Measurements from ENCODE around the gene ZNF280B. TPM values are rescaled to one million over a fixed set of nuclear protein-coding genes. Genes with fewer than 3 reads are reported as not detected.
A peak's percentile ranks its signal among the peaks of the same experiment; 100 is the strongest.

ZNF280B gene
- total and polyA plus RNA-seq, 9 of the 15 experiments (the other 6 are each of a cell fraction or from before 2014, with no cell fraction given): 7.7 to 29.9 (median 20.0) TPM

DNA sequence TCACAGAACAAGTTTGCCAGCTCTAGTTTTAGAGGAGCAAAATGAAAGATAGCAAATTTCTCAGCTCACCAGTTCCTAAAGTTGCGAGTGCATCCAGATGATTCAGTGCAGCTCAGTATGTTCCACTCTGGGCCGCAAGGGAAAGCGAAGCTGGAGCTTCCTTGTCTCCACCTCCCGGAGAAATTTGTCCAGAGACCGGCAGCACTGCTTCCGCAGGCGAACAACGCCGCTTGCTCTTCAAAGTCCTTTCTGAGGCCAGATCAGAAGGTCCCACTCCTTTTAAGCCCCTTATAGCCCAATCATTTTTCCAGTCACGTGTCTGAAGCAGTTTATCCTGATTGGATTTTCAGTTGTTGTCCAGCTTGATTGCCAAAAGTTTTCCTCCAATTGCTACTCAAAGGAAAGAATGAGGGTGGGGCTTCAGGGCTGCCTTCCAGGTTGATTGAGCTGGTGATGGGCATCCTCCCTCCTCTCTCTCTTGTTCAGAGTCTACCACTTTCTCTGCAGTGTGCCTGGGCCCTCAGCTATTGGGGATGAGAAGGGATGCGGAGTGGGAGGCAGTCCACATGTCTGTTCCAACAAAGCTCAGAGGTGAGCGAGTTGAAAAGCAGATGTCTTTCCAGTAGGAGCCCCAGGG lies 11.6 kb upstream of the ZNF280B start, which contains the start of gene ZNF280A (continued):
- TF ChIP-seq, protein P1, sequence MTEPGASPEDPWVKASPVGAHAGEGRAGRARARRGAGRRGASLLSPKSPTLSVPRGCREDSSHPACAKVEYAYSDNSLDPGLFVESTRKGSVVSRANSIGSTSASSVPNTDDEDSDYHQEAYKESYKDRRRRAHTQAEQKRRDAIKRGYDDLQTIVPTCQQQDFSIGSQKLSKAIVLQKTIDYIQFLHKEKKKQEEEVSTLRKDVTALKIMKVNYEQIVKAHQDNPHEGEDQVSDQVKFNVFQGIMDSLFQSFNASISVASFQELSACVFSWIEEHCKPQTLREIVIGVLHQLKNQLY (CRISPR knock-in tag; conservative IDR thresholded peaks at IDR 0.05): peak in 1 of 2 experiments; percentile 90; a peak in 1 of 4 replicates
- TF ChIP-seq TFAP4 (CRISPR knock-in tag; IDR thresholded peaks at IDR 0.05; ENCODE audit: borderline replicate concordance) (peak; percentile 89), ATF3 (IDR thresholded peaks at IDR 0.05) (no peak), ATF3 (CRISPR knock-in tag; conservative IDR thresholded peaks at IDR 0.05) (peak; percentile 88), HMGXB4 (CRISPR knock-in tag; IDR thresholded peaks at IDR 0.05) (peak; percentile 95), PML (IDR thresholded peaks at IDR 0.05; ENCODE audit: low read length) (no peak), SP1 (CRISPR knock-in tag; IDR thresholded peaks at IDR 0.05) (peak; percentile 76), ELF1 (tag; IDR thresholded peaks at IDR 0.05) (no peak), CREB1 (IDR thresholded peaks at IDR 0.05) (no peak), CREB1 (CRISPR knock-in tag; IDR thresholded peaks at IDR 0.05) (peak; percentile 28; the same call in 1 of the 2 replicates), SIX5 (IDR thresholded peaks at IDR 0.05; ENCODE audit: borderline replicate concordance in 1 of 2, insufficient read depth in 1 of 2, low read depth in 1 of 2, low read length in 2 of 2) (no peak), RBM17 (IDR thresholded peaks at IDR 0.05; ENCODE audit: borderline replicate concordance, low read depth, low read length) (no peak), ZNF717 (CRISPR knock-in tag; IDR thresholded peaks at IDR 0.05) (no peak)
- TF ChIP-seq, protein P2, sequence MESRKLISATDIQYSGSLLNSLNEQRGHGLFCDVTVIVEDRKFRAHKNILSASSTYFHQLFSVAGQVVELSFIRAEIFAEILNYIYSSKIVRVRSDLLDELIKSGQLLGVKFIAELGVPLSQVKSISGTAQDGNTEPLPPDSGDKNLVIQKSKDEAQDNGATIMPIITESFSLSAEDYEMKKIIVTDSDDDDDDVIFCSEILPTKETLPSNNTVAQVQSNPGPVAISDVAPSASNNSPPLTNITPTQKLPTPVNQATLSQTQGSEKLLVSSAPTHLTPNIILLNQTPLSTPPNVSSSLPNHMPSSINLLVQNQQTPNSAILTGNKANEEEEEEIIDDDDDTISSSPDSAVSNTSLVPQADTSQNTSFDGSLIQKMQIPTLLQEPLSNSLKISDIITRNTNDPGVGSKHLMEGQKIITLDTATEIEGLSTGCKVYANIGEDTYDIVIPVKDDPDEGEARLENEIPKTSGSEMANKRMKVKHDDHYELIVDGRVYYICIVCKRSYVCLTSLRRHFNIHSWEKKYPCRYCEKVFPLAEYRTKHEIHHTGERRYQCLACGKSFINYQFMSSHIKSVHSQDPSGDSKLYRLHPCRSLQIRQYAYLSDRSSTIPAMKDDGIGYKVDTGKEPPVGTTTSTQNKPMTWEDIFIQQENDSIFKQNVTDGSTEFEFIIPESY (CRISPR knock-in tag; IDR thresholded peaks at IDR 0.05): peak; percentile 76; the same call in 1 of the 2 replicates
- TF ChIP-seq, protein P3, sequence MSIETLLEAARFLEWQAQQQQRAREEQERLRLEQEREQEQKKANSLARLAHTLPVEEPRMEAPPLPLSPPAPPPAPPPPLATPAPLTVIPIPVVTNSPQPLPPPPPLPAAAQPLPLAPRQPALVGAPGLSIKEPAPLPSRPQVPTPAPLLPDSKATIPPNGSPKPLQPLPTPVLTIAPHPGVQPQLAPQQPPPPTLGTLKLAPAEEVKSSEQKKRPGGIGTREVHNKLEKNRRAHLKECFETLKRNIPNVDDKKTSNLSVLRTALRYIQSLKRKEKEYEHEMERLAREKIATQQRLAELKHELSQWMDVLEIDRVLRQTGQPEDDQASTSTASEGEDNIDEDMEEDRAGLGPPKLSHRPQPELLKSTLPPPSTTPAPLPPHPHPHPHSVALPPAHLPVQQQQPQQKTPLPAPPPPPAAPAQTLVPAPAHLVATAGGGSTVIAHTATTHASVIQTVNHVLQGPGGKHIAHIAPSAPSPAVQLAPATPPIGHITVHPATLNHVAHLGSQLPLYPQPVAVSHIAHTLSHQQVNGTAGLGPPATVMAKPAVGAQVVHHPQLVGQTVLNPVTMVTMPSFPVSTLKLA (conservative IDR thresholded peaks at IDR 0.05): no peak
- TF ChIP-seq, protein P4, sequence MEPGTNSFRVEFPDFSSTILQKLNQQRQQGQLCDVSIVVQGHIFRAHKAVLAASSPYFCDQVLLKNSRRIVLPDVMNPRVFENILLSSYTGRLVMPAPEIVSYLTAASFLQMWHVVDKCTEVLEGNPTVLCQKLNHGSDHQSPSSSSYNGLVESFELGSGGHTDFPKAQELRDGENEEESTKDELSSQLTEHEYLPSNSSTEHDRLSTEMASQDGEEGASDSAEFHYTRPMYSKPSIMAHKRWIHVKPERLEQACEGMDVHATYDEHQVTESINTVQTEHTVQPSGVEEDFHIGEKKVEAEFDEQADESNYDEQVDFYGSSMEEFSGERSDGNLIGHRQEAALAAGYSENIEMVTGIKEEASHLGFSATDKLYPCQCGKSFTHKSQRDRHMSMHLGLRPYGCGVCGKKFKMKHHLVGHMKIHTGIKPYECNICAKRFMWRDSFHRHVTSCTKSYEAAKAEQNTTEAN (CRISPR knock-in tag; IDR thresholded peaks at IDR 0.05): 0 out of 2 replicates have a peak, but pooled peaks have one; percentile 76

All from K562 (cell line).